GM18519 (cell line): ENCODE data around the gene PIP4K2B.
"Not testable (repeated sequence)": the region's sequence is repeated elsewhere in the genome, so short reads cannot be mapped to it uniquely, and the experiment has no call there.

ENCODE experiments used
- ATAC-seq: cut with Tn5 transposase; IDR thresholded peaks from one replicate; pipeline ENCODE4 v1.9.1; 2021; ENCODE audit warnings: mild to moderate bottlenecking, moderate library complexity; ENCODE audit not compliant: unreplicated experiment, low FRiP score

Gene PIP4K2B

DNA sequence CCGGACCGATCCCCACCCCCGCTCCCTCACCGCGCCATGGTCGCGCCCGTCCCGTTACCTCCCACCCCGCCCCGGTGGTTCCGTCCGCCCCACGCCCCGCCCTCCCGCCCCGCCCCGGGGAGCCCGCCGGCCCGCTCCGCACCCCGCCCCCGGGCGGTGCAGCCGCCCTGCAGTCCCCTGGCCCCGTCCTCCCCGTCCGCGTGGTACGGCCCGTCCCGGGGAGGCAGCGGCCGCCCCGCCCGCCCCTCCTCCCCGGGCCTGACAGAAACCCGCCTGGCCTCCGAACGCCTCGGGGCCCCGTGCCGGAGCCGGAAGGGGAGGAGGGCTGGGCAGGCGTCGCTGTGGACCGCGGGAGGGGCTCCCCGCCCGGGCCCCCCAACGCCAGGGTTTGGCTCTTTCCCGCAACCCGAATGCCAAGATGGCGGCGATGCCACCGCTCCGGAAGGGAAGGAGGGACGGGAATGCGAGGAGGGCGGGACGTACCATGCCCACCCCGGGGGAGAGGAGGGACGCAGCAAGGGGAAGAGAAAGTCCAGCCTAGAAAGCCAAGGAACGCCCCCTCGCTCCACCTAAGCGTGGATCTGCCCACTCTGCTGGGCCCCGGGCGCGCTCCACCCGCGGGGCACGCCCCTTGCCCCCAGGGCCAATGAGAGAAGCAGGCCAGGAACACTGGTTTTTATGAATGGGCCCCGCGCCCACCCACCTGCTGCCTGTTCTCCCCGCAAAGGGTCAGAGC lies at the start of gene PIP4K2B:
PIP4K2B (minus strand) TSS at position 56 of the 736 bp plus-strand sequence. CDS start 132 bp downstream, outside the sequence.
- ATAC-seq = peak; percentile 45

DNA sequence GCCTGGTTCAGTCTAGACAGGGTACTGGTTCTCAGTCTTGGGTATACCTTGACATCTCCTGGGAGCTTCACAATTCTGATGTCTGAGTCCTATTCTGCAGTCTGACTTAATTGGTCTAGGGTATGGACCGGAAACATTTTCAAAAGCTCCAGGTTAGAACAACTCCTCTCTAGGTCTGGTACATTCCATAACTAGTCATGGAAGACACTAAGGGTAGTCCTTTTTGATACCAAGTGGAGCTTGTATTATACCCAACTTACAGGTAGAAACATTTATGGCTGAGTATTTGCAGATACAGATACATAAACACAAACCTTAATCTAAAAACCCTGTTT lies 49.2 kb upstream of the PIP4K2B start:
- ATAC-seq = no peak

- ATAC-seq = no peak
Observed at GRCh38 chr17:38844261-38844757, 45.0 kb upstream of the PIP4K2B start.

GRCh38 chr17:38825762-38826247 lies 26.4 kb upstream of the PIP4K2B start:
- no peak for ATAC-seq

DNA sequence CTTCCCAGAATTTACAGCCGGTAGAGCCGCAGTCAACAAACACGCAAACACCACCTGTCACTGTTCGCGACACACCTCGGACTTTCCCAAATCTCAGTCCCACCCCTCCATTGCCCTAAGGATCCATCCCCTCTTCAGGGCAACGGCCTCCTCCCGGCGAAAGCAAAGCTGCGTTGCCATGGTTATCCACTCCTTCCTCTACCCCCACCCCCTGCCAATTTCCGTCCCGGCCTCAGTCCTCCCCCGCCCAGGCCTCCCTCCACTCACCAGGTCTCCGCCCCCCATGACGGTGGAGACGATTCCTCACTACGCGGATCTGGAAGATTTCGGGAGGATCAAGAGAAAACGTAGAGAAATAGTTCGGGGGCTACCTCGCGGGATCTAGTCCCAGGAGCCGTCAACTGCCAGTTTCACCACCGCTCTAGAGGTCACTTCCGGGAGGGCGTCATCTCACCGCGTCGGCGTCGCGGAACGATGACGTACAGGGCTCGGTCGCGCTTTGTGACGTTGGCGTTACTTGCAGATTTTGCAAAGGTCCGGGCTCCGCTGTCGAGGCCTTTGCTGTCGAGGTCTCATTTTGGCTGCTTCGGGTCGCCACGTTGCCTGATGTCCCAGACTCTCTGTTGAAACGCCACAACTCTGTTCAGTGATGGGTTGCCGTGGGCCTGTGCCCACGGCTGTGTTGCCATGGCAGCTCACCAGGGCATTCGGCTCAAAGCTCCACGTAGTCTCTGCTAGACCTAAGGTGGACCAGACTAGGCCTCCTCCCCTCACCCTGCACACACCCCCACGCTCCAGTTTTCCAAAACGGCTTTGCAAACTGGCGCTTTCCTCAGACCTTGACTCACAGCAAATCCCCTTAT lies 25.8 kb upstream of the PIP4K2B start, which contains the start of gene CWC25:
CWC25 (minus strand) TSS at position 423 of the 863 bp plus-strand sequence; CDS start at position 285, 138 bp downstream.
- ATAC-seq = peak; percentile 61

DNA sequence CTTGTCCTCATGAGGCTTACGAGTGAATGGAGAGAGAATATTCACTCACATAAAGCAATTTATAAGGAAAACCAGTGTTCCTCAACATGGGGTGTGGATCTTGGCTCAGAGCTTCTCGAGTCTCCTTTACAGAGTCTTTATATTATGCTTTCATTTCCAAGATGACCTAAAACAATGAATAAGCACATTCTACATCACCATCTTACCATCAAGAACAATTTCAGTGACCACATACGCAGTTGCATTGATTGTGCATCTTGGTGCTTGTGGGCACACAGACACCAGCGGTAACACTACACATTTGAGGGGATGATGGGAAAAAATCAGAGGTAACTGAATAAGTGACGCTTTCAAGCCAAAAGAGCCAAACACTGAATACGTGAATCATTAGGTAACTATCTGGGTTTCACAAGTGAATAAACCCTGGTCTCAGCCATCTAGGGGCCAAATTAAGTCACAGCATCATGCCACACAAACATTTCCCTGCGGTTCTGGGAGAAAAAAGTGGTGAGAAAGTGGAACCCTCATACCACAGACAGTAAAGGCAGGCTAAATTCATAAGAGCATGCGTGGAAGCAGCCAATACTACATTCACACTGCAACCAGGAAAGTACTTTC lies 16.3 kb upstream of the PIP4K2B start:
- no peak for ATAC-seq

- ATAC-seq = no peak
Observed at GRCh38 chr17:38809828-38810227, 10.5 kb upstream of the PIP4K2B start.

- no peak for ATAC-seq
Observed at GRCh38 chr17:38800237-38800760, 943 bp upstream of the PIP4K2B start.

DNA sequence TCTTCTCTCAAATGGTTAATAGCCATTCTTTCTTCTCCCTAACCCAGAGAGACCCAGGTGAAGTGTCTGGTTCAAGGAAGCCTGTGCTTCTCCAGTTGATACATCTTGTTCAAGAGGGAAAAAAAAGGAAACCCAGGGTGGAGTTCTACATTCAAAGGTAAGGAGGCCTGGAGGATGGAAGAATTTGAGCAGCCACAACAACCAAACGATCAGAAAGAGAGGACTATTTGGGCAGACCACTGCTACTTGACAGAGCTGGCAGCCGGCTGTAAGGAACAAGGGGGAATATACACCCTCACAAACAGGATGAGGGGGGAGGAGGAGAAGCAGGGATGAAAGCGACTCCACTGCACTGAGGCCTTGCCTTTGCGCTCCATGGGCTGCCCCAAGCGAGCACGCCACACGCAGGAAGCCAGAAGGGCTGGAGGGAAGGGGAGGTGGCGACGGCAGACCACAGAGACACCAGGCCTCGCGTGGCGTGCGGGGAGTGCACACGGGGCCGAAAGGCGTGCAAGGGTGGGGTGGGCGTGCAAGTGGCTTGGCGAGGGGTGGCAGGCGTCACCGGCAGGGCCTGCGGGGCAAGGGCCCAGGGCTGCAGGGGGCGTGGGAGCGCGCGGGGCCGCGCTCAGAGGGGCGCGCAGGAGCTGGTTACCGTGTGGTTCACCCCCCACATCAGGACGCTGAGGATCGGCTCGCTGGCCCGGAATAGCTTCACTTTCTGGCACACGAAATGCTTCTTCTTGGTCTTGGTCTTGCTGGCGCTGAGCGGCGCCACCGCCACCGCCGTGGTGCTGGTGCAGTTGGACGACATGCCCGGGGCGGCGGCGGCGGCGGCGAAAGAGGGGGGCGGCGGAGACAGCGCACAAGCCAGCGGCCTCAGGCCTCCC lies 499 bp downstream of the PIP4K2B start:
- ATAC-seq = peak; percentile 27

DNA sequence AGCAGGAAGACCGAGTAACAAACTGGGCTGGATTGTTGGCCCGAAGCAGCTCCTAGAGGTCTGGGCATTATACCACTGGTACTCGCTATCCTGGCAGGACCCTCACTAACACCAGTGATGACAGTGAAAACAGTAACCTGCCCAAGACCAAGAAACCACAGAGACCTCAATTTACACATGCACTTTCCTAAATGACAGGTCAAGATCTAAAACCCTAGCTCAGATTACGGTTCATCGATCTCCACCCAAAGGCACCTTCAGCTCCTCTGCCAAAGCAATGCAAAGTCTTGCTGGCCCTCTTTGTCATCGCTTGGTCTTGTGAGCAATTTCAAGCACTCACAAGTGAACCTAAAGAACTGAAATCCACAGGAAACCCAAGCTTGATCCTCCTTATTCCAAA lies 1.5 kb downstream of the PIP4K2B start:
- no peak for ATAC-seq

DNA sequence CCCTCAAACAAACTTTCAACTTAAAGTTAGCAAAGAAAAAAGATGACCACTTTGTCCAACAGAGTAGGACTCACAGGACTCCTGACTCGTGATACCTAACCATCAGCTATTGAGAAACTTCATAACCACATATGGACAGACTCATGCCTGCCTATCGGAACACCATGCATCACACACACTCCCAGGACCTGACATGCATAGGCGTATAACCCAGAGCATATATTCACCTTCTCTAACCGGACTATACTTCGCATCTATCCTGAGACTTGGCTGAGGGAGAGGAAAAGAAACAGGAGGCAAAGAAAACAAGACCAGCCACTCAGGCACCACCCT lies 2.2 kb downstream of the PIP4K2B start:
- ATAC-seq = no peak

DNA sequence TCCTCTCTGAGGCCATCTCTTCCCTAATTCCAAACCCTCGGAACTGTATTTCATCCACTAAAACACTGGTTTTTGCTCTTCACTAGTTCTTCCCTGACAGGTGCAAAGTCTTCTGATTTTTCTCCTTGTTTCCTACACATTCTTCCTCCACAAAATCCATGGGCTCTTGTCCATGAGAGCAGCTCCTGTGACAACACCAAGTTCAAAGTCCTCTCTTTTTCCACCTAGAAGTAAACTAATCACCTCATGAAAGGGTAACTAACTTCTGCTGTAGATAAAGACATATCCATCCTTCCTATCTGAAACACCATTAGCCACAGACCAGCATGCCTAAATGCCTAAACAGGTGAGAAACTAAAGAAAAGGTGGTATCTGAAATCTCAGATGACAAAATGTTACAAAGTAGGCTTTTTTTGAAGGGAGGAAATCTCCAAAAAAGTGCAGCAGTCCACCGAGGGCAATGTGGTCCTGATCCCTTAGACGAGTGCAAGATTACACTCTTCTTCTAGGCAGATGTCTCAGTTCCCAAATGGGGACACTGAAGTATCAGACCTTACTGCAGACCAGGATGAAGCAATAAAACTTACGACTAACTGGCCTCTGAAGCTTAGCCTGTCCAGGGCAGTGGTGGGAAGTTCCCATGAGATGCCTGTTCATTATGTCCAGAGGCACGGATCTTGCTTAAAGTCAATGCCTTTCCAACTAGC lies 2.8 kb downstream of the PIP4K2B start:
- ATAC-seq = no peak

DNA sequence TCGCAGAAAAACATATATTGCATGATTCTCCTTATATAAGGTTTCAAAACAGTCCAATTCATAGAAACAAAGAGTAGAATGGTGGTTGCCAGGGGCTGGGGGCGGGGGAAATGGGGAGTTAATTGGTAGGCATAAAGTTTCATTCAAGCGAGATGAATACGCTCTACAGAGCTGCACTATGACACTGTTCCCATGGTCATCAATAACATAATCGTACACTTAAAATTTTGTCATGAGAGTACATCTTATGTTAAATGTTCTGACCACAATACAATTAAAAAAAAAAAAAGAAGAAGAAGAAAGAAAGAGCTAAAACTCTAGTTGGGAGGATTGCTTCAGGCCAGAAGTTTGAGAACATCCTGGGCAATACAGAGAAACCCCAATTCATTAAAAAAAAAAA lies 5.1 kb downstream of the PIP4K2B start:
- no peak for ATAC-seq

GRCh38 chr17:38791162-38791561 lies 8.2 kb downstream of the PIP4K2B start:
- no peak for ATAC-seq

- ATAC-seq = not testable (repeated sequence)
Observed at GRCh38 chr17:38790148-38790707, 9.1 kb downstream of the PIP4K2B start.

- ATAC-seq = no peak
Observed at GRCh38 chr17:38789185-38789584, 10.2 kb downstream of the PIP4K2B start.

GRCh38 chr17:38787999-38788398 lies 11.4 kb downstream of the PIP4K2B start:
- not testable (repeated sequence) for ATAC-seq

GRCh38 chr17:38786372-38786771 lies 13.0 kb downstream of the PIP4K2B start:
- no peak for ATAC-seq

- no peak for ATAC-seq
Observed at GRCh38 chr17:38783227-38783626, 16.1 kb downstream of the PIP4K2B start.
